GM21717 (cell line): ENCODE measurements around the gene CHRND.
"Not testable (repeated sequence)": the region's sequence is repeated elsewhere in the genome, so short reads cannot be mapped to it uniquely, and the experiment has no call there.

Source experiments
- ATAC-seq: cut with Tn5 transposase; IDR thresholded peaks from one replicate; pipeline ENCODE4 v1.9.1; 2021; ENCODE audit warnings: mild to moderate bottlenecking, moderate library complexity; ENCODE audit not compliant: unreplicated experiment

Gene CHRND

DNA sequence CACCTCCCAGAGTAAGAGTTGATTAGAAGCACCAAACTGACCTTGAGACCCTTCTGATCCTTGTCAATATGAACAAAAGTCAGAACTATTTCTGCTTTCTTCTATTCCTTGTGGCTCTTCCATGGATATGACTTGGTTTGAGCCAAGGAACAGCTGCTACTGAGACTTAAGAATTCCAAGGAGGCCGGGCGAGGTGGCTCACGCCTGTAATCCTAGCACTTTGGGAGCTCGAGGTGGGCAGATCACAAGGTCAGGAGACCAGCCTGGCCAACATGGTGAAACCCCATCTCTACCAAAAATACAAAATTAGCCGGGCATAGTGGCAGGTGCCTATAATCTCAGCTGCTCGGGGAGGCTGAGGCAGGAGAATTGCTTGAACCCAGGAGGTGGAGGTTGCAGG lies 44.5 kb downstream of the CHRND start:
- not testable (repeated sequence) for ATAC-seq

DNA sequence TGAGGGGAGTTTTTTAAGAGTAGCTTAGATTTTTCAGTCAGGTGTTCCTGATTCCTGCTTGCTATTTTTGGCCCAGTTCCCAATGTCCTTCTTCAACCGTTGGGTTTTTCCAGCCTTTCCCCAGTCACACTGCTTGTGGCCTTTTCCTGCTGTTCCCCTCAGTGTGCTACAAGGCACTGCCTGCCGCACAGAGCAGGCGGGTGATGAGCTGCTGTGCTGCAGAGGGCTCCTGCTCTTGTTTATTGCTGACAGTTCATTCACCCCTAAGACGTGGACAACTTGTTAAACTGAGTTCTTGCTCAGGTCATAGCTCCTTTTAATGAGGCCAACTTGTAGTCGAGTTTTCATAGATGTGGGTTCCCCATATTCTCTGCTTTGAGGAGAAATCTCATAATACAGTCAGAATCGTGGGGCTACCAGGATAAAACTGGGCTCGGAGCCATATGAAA lies 45.1 kb downstream of the CHRND start:
- no peak for ATAC-seq

DNA sequence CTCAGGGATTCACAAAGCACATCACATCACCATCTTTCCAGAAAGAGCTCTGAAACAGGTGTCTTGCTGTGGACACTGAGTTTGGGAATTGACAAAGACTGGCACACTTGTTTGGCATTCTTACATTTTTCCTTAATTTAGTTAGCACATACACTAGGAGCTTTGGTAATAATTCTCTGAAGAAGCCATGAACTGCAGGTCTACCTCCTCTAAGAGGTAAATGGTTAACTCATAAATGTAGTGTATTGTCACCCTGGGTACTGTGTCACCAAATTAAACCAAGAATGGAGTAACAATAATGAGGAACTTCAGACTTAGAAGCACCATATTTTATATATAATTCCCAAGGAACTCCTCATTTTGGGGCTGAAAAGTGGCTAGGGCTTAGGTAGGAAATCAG lies 47.1 kb downstream of the CHRND start:
- no peak for ATAC-seq

DNA sequence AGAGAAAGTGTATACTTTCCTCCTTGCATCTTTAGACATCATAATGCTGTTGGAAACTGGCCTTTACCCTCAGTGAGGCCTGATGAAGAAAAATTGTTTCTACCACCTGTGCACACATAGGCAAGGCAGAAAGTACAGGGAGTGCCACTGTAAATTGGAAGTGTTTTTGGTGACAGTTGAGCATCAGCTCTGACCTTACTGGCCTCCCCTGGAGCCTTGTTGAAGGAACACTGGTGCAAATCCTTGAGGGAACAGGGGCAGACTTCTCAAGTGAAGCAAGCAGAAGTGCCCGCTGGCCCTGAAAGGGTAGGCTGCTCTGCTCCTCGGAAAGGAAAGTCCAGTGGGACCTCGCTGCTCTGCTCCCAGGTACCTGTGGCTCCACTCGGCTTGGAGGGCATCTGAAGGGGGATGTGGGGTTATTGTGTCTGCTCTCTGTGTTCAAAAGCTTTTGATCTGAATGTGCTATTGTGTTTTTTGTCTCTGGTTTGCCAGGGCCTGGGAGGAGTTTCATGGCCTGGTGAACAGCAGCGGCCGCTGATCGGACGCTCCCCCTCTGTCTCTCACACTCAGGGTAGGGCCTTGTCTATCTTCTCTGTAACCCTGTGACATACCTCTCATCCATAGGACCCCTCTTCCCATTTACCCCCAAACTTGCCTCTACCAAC lies 47.9 kb downstream of the CHRND start:
- ATAC-seq = no peak

DNA sequence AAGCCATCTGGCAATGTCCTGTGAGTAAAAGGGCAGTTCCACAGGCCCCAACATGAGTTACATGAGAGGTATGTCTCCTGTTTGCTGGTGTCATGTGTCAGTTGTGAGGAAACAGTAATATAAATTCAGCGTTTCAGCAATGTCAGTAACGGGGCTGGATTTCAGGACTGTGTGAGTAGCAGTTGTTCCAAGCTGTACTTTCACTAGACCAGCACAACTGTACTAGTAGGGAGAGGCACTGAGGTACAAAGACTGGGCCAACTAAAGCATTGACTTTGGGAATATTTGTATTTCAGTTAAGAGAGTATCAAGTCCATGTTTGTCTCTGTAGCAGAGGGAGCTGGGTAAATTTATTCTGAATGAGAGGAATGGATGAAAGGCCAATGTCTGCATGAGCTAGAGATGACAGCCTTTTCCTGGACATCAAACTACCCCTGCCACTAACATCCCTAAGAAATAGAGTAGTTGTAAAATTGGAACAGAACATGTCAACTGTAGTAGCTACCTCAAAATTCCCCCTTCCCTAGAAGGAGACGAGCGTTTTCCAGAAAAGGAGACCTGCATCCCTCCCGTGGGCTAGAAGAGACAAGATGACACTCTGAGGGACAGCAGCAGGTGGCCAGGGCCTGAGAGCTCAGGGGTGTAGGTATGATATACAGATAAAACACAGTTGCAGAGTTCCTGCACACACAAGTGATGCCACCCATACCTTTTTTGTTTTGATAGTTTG lies 48.9 kb downstream of the CHRND start:
- no peak for ATAC-seq

DNA sequence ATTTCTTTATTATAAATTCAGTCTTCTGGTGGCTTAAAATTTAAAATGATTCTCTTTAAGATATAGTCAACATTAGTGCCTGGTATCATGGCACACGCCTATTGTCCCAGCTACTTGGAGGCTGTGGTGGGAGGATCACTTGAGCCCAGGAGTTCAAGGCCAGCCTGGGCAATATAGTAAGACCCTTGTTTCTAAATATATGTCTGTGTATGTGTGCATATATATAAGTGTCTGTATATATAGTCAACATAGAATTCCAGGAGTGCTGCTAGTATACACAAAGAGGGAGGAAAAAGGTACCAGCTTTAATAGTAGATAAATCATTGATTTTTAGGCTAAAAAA lies 49.4 kb downstream of the CHRND start:
- ATAC-seq = no peak

DNA sequence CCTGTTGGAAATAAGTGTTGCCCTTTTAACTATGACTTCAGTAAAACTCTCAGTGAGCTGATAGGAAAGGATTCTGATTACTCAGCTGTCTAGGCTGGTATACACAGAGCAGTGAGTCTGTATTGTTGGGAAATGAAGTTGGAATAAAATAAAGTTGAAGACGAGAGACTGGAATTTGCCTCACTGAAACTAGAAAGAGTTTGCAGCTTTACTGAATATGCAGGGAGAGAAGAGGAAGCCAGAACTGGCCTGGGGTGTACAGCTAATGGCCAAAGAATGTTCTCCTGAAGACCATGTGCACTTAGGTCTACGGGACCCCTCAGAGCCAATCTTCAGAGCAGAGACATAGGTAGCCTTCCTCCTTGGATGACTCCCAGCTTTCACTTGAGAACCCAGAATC lies 51.0 kb downstream of the CHRND start:
- no peak for ATAC-seq

DNA sequence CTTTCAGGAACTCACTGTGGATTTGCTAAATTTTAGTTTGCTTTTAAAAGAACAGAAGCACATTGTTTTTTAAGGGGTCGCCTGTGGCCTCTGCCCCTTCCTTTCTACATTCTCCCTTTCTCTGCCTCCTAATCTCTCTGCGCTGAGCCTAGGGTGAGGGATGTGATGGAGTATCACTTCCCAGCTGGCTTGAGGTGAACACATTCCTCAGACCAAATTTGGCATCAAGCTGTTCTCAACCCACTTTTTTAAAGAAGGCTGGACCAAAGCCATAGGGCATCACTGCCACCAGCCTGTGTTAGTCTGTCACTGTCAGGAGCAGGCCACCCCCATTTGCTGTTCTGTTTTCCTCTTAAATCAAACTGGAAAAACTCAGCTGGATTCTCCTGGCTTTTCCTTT lies 51.9 kb downstream of the CHRND start:
- ATAC-seq = no peak

DNA sequence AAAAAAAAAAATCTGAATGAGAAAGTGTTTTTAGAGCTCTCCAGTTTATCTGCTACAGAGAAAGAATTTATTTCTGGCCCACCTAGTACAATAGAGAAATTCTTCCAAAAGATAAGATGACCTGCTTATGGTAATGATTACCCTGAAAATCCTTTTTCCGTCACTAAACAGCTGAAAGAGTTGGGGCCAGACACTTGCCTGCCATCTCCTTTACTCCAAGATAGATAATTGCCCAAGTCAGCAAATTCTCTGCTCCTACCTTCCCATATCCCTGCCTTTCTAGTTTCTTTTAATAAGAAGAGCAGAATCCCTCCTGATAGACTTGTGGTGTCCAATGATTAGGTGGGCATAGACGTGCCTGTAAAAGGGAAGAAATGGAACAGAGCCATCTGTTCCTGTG lies 52.7 kb downstream of the CHRND start:
- no peak for ATAC-seq

DNA sequence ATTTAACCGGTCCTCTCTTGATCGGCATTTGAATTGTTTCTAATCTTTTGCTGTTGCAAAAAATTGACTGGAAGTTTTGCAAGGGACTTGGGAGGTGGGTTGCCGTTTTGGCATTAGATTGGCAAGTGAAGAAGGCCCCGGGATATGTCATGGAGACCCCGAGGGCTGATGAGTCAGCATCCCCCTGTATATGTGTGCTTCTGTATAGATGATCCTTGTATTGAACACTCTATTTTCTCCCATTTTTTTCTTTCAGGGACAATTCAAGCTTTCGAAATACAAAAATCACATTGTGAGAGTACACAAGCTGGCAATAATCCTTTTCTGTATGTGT lies 54.7 kb downstream of the CHRND start:
- ATAC-seq = no peak

DNA sequence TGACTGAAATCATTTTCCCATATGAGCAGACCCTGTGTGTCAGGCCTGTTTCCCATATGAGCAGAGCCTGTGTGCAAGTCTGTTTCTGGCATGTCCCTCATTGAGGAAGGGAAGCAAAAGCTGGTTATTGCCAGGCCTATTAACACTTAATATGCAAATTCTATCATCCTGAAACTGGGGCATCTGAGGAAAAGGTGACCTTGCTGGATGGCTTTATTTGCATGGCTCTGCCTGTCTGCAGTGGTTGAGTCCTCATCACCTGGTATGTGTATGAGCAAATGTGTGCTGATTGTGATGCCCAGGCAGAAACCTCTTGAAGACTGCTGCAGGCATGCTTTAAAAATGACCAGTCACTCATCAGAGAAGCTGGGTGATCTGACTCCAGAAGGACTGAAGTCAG lies 55.8 kb downstream of the CHRND start:
- no peak for ATAC-seq

DNA sequence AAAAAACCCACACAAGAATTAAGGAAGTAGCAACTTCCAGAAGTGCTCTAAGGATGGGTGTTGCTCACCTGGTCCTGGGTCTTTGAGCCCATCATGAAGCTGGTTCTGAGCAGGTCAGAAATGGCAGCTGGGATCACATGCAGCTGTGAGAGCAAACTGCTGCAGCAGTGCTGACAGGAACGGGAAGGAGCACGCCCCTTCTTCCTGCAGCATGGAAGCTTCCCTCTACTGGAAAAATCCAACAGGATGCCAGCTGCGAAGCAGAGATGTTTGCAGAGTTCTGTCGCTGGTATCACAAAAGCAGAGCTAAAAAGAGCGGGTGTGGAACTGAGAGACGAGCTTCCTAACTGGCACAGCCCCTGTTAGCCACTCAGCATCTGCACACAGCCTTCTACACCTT lies 58.3 kb downstream of the CHRND start:
- no peak for ATAC-seq
